ENCODE measurements around the gene PALD1.

PALD1 gene

DNA sequence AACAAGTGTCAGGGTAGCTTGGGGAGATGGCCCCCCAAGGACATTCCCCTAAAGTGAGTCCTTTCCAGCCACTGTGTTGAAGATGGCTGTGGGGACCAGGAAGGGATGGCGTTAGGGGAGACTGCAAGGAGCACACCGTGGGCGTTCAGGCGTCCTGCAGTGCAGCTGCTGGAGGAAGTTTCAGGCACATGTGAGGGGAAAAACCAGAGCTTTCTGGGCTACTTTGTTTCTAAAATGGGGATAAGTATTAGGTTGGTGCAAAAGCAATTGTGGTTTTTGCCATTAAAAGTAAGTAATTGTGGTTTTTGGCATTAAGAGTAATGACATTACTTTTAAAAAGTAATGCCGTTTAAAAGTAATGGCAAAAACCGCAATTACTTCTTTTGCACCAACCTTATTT is 109.7 kb downstream of the PALD1 start:
- H3K4me1 ChIP-seq (ENCODE audit: control insufficient read depth in 1 of 2, insufficient read depth in 2 of 2, low read length in 2 of 2) = peaks cover 3 to 10% of the 10 kb centered on the region in 2 donors
- H3K4me3 ChIP-seq (ENCODE audit: low read depth in 1 of 2, low read length in 2 of 2) = no peak overlapping the region
- no peak overlapping the region for H3K27ac ChIP-seq (ENCODE audit: low read depth, low read length)
- no peaks in the 10 kb centered on the region for H3K9me3 ChIP-seq (ENCODE audit: control insufficient read depth in 1 of 2, low read length in 2 of 2)
- no peaks in the 10 kb centered on the region for H3K27me3 ChIP-seq (ENCODE audit: control insufficient read depth in 1 of 2, insufficient read depth in 2 of 2, low read length in 2 of 2)
- H3K9ac ChIP-seq (ENCODE audit: low read depth in 1 of 2, low read length in 2 of 2) = no peak overlapping the region
- no peaks in the 10 kb centered on the region for H3K36me3 ChIP-seq (ENCODE audit: control insufficient read depth in 1 of 2, insufficient read depth in 2 of 2, low read length in 2 of 2)

DNA sequence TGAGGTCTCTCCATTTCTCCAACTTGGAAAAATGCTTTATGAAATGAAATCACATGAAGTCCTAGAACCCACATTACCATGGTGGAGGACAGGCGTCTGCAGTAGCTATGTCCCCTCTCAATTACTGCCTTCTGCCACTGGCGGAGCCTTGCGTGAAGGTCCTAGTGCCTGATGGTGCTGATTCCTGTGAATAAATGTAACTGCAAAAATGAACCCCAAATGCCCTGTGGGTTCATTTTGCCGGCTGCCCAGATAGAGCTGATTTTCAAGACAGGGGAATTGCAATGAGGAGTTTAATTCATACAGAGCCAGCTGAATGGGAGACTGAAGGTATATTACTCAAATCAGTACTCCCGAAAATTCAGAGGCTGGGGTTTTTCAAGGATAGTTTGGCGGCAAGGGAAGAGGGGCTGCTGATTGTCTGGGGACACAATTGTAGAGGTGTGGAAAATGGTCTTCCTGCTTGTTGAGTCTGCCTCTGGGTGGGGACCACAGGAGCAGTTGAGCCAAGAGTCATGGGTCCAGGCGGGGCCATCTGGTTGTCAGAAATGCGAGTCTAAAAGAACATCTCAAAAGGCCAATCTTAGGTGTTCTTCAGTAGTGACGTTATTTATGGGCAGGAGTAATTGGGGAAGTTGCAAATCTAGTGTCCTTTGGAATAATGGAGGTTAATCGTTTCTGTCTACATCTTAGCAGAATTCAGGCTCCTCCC is 110.4 kb downstream of the PALD1 start:
- H3K9ac ChIP-seq (ENCODE audit: low read depth in 1 of 2, low read length in 2 of 2) = no peak overlapping the region
- no peaks in the 10 kb centered on the region for H3K27me3 ChIP-seq (ENCODE audit: control insufficient read depth in 1 of 2, insufficient read depth in 2 of 2, low read length in 2 of 2)
- no peak overlapping the region for H3K4me3 ChIP-seq (ENCODE audit: low read depth in 1 of 2, low read length in 2 of 2)
- H3K4me1 ChIP-seq (ENCODE audit: control insufficient read depth in 1 of 2, insufficient read depth in 2 of 2, low read length in 2 of 2) = peaks cover 3 to 10% of the 10 kb centered on the region in 2 donors
- no peak overlapping the region for H3K27ac ChIP-seq (ENCODE audit: low read depth, low read length)
- no peaks in the 10 kb centered on the region for H3K9me3 ChIP-seq (ENCODE audit: control insufficient read depth in 1 of 2, low read length in 2 of 2)
- H3K36me3 ChIP-seq (ENCODE audit: control insufficient read depth in 1 of 2, insufficient read depth in 2 of 2, low read length in 2 of 2) = no peaks in the 10 kb centered on the region

DNA sequence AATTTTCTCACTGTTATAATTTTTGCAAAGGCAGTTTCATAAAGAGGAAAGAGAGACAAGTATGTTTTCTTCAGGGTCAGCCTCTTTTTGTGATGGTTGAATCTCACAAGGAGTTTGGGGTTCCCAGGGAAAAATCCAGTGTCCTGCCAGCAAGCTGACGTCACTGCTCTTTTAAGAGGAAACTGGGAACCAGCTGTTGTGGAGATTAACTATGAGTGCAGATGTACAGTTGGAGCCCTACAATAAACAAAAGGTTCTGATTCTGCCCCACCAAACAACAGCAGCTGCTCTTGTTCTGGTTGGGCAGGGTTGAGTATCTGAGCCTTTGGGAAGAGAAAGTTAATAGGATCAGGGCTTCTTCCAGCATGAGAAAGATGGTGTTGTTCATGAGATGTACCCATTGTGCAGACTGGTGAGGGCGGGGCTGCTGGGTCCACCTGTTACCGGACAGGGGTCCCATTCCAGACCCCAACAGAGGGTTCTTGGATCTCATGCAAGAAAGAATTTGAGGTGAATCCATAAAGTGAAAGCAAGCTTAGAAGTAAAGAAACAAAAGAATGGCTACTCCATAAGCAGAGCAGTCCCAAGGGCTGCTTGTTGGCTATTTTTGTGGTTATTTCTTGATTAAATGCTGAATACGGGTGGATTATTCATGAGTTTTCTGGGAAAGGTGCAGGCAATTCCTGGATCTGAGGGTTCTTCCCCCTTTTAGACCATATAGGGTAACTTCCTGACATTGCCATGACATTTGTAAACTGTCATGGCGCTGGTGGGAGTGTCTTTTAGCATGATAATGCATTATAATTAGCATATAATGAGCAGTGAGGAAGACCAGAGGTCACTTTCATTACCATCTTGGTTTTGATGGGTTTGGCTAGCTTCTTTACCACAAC is 111.4 kb downstream of the PALD1 start:
- H3K27ac ChIP-seq (ENCODE audit: low read depth, low read length) = no peak overlapping the region
- no peak overlapping the region for H3K4me3 ChIP-seq (ENCODE audit: low read depth in 1 of 2, low read length in 2 of 2)
- H3K4me1 ChIP-seq (ENCODE audit: control insufficient read depth in 1 of 2, insufficient read depth in 2 of 2, low read length in 2 of 2) = peaks cover 3 to 5% of the 10 kb centered on the region in 2 donors
- H3K9me3 ChIP-seq (ENCODE audit: control insufficient read depth in 1 of 2, low read length in 2 of 2) = no peaks in the 10 kb centered on the region
- H3K9ac ChIP-seq (ENCODE audit: low read depth in 1 of 2, low read length in 2 of 2) = no peak overlapping the region
- no peaks in the 10 kb centered on the region for H3K27me3 ChIP-seq (ENCODE audit: control insufficient read depth in 1 of 2, insufficient read depth in 2 of 2, low read length in 2 of 2)
- H3K36me3 ChIP-seq (ENCODE audit: control insufficient read depth in 1 of 2, insufficient read depth in 2 of 2, low read length in 2 of 2) = no peaks in the 10 kb centered on the region

GRCh38 chr10:70590655-70591416 is 112.3 kb downstream of the PALD1 start:
- Histone ChIP-seq H3K27ac (ENCODE audit: low read depth, low read length) (no peak overlapping the region), H3K36me3 (ENCODE audit: control insufficient read depth in 1 of 2, insufficient read depth in 2 of 2, low read length in 2 of 2) (no peaks in the 10 kb centered on the region), H3K27me3 (ENCODE audit: control insufficient read depth in 1 of 2, insufficient read depth in 2 of 2, low read length in 2 of 2) (no peaks in the 10 kb centered on the region), H3K4me1 (ENCODE audit: control insufficient read depth in 1 of 2, insufficient read depth in 2 of 2, low read length in 2 of 2) (peaks cover 3 to 4% of the 10 kb centered on the region in 2 donors), H3K4me3 (ENCODE audit: low read depth in 1 of 2, low read length in 2 of 2) (no peak overlapping the region), H3K9ac (ENCODE audit: low read depth in 1 of 2, low read length in 2 of 2) (no peak overlapping the region), H3K9me3 (ENCODE audit: control insufficient read depth in 1 of 2, low read length in 2 of 2) (no peaks in the 10 kb centered on the region)

GRCh38 chr10:70592186-70592735 is 113.7 kb downstream of the PALD1 start:
- Histone ChIP-seq H3K4me3 (ENCODE audit: low read depth in 1 of 2, low read length in 2 of 2) (no peak overlapping the region), H3K9ac (ENCODE audit: low read depth in 1 of 2, low read length in 2 of 2) (no peak overlapping the region), H3K27me3 (ENCODE audit: control insufficient read depth in 1 of 2, insufficient read depth in 2 of 2, low read length in 2 of 2) (no peaks in the 10 kb centered on the region), H3K27ac (ENCODE audit: low read depth, low read length) (no peak overlapping the region), H3K36me3 (ENCODE audit: control insufficient read depth in 1 of 2, insufficient read depth in 2 of 2, low read length in 2 of 2) (no peaks in the 10 kb centered on the region), H3K4me1 (ENCODE audit: control insufficient read depth in 1 of 2, insufficient read depth in 2 of 2, low read length in 2 of 2) (peaks cover 9 to 11% of the 10 kb centered on the region in 2 donors), H3K9me3 (ENCODE audit: control insufficient read depth in 1 of 2, low read length in 2 of 2) (no peaks in the 10 kb centered on the region)

DNA sequence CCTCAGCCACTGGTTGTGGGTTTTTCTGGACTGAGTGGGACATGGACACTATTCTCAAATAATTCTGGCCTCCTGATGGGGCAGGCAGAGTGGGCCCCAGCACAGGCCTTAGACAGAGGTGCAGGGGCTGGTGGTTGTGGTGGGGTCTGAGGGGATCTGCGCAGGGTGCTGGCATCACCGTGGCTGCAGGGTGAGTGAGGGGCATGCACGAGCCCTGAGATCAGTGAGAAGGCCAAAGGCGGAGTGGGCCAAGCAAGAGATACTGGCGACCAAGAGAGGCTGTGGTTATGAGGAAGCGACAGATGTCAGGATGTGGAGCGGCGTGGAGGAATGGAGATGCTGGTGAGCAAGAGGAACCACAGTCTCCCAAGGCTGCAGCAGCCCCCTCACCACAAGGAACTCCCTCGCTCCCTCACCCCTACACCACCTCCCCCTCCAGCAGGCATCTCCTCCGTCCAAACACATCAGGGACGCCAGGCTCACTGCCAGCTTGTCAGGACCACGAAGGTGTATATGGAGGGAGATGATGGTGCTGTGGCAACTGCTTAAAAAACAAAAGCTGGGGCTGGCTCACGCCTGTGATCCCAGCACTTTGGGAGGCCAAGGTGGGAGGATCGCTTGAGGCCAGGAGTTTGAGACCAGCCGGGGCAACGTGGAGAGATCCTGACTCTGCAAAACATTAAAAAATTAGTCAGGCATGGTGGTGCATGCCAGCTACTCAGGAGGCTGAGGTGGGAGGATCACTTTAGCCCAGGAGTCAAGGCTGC is 114.4 kb downstream of the PALD1 start:
- H3K27me3 ChIP-seq (ENCODE audit: control insufficient read depth in 1 of 2, insufficient read depth in 2 of 2, low read length in 2 of 2) = no peaks in the 10 kb centered on the region
- H3K9ac ChIP-seq (ENCODE audit: low read depth in 1 of 2, low read length in 2 of 2) = no peak overlapping the region
- H3K4me1 ChIP-seq (ENCODE audit: control insufficient read depth in 1 of 2, insufficient read depth in 2 of 2, low read length in 2 of 2) = peaks cover 9 to 11% of the 10 kb centered on the region in 2 donors
- H3K27ac ChIP-seq (ENCODE audit: low read depth, low read length) = no peak overlapping the region
- no peaks in the 10 kb centered on the region for H3K36me3 ChIP-seq (ENCODE audit: control insufficient read depth in 1 of 2, insufficient read depth in 2 of 2, low read length in 2 of 2)
- H3K4me3 ChIP-seq (ENCODE audit: low read depth in 1 of 2, low read length in 2 of 2) = no peak overlapping the region
- H3K9me3 ChIP-seq (ENCODE audit: control insufficient read depth in 1 of 2, low read length in 2 of 2) = no peaks in the 10 kb centered on the region

- no peaks in the 10 kb centered on the region for H3K36me3 ChIP-seq (ENCODE audit: control insufficient read depth in 1 of 2, insufficient read depth in 2 of 2, low read length in 2 of 2)
- H3K27ac ChIP-seq (ENCODE audit: low read depth, low read length) = no peak overlapping the region
- H3K9ac ChIP-seq (ENCODE audit: low read depth in 1 of 2, low read length in 2 of 2) = no peak overlapping the region
- H3K9me3 ChIP-seq (ENCODE audit: control insufficient read depth in 1 of 2, low read length in 2 of 2) = no peaks in the 10 kb centered on the region
- no peak overlapping the region for H3K4me3 ChIP-seq (ENCODE audit: low read depth in 1 of 2, low read length in 2 of 2)
- peaks cover 9 to 11% of the 10 kb centered on the region in 2 donors for H3K4me1 ChIP-seq (ENCODE audit: control insufficient read depth in 1 of 2, insufficient read depth in 2 of 2, low read length in 2 of 2)
- H3K27me3 ChIP-seq (ENCODE audit: control insufficient read depth in 1 of 2, insufficient read depth in 2 of 2, low read length in 2 of 2) = no peaks in the 10 kb centered on the region
These were observed 114.9 kb downstream of the PALD1 start for GRCh38 chr10:70593513-70593890.

GRCh38 chr10:70594161-70594560 is 115.6 kb downstream of the PALD1 start:
- no peaks in the 10 kb centered on the region for H3K27me3 ChIP-seq (ENCODE audit: control insufficient read depth in 1 of 2, insufficient read depth in 2 of 2, low read length in 2 of 2)
- H3K36me3 ChIP-seq (ENCODE audit: control insufficient read depth in 1 of 2, insufficient read depth in 2 of 2, low read length in 2 of 2) = no peaks in the 10 kb centered on the region
- no peak overlapping the region for H3K9ac ChIP-seq (ENCODE audit: low read depth in 1 of 2, low read length in 2 of 2)
- no peak overlapping the region for H3K4me3 ChIP-seq (ENCODE audit: low read depth in 1 of 2, low read length in 2 of 2)
- H3K27ac ChIP-seq (ENCODE audit: low read depth, low read length) = no peak overlapping the region
- peaks cover 9 to 11% of the 10 kb centered on the region in 2 donors for H3K4me1 ChIP-seq (ENCODE audit: control insufficient read depth in 1 of 2, insufficient read depth in 2 of 2, low read length in 2 of 2)
- H3K9me3 ChIP-seq (ENCODE audit: control insufficient read depth in 1 of 2, low read length in 2 of 2) = no peaks in the 10 kb centered on the region

DNA sequence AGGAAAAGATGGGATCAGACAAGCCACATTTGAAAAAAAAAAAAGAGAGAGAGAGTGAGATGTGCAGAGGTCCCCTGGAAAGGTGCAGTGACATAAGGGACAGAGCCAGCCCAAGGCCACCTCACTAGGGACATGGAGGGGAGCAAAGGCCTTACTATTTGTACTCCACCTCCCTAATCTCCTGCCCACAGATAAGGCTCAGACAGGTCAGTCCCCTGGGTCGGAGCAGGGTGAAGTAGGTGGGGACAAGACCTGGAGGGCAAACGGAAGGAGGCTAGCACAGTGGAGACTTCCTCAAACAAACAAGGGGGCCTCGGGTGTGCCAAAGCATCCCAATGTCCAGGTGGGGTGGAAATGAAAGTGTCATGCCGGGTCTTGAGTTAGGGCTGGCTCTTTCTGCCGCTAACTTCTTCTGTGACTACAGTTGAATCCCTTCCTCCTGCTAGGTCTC is 117.0 kb downstream of the PALD1 start:
- Histone ChIP-seq H3K4me1 (ENCODE audit: control insufficient read depth in 1 of 2, insufficient read depth in 2 of 2, low read length in 2 of 2) (peaks cover 8 to 9% of the 10 kb centered on the region in 2 donors), H3K9me3 (ENCODE audit: control insufficient read depth in 1 of 2, low read length in 2 of 2) (no peaks in the 10 kb centered on the region), H3K4me3 (ENCODE audit: low read depth in 1 of 2, low read length in 2 of 2) (no peak overlapping the region), H3K9ac (ENCODE audit: low read depth in 1 of 2, low read length in 2 of 2) (no peak overlapping the region), H3K36me3 (ENCODE audit: control insufficient read depth in 1 of 2, insufficient read depth in 2 of 2, low read length in 2 of 2) (no peaks in the 10 kb centered on the region), H3K27me3 (ENCODE audit: control insufficient read depth in 1 of 2, insufficient read depth in 2 of 2, low read length in 2 of 2) (no peaks in the 10 kb centered on the region), H3K27ac (ENCODE audit: low read depth, low read length) (no peak overlapping the region)
